SK-N-SH (cell line): ENCODE measurements around the gene CCDC127. TPM values are rescaled to one million over a fixed set of nuclear protein-coding genes. Genes with fewer than 3 reads are reported as not detected.

ENCODE experiments used
- CTCF ChIA-PET: fragments of 300-600, 350-600 bp; formaldehyde crosslinking; extraction: SDS; loops from one replicate; lab custom pipeline; 2021; lab: Yijun Ruan, JAX
- POLR2A ChIA-PET: fragments of 350-600 bp; sonication (Branson Sonifier 250); formaldehyde crosslinking; extraction: SDS; loops from one replicate; lab custom pipeline; 2020; ENCODE audit warnings: antibody characterized with exemption, inconsistent platforms; lab: Yijun Ruan, JAX
- DNase-seq: peaks from one replicate; pipeline ENCODE4 v3.0.0; 2012
- H2AFZ ChIP-seq: fragments of 200-600 bp; sonication (generic); 2 replicates; pipeline ENCODE4 v1.8.1; 2016; ENCODE audit warnings: antibody characterized with exemption, mild to moderate bottlenecking, low read depth
- H3F3A ChIP-seq: fragments of 200-600 bp; sonication (generic); replicated peaks from 2 replicates; pipeline ENCODE3; 2016; ENCODE audit warnings: antibody characterized with exemption, mild to moderate bottlenecking; ENCODE audit not compliant: insufficient read depth
- H3K27ac ChIP-seq, 2 experiments: fragments of 200-500 bp in 1 of 2; fragments of 200-600 bp in 1 of 2; sonication (Bioruptor generic) in 1 of 2; sonication (generic), shearing (Covaris generic) in 1 of 2; 2 replicates each; pipeline versions ENCODE4 v1.5.1 to v1.6.1; 2014 to 2016; ENCODE audit warnings: low read depth in 2 of 2, inconsistent platforms in 1 of 2, low read length in 1 of 2, mild to moderate bottlenecking in 1 of 2, mixed read lengths in 1 of 2
- H3K27me3 ChIP-seq: fragments of 200-600 bp; sonication (generic), shearing (Covaris generic); 2 replicates; pipeline ENCODE4 v1.6.1; 2016; ENCODE audit warnings: mixed run types; ENCODE audit not compliant: insufficient read depth
- H3K36me3 ChIP-seq, 2 experiments: fragments of 200-500 bp in 1 of 2; fragments of 200-600 bp in 1 of 2; sonication (Bioruptor generic) in 1 of 2; sonication (generic) in 1 of 2; replicated peaks in 1 of 2; 2 replicates each; pipeline versions ENCODE3 to v1.5.1; 2014 to 2016; ENCODE audit warnings: low read length in 1 of 2, mild to moderate bottlenecking in 1 of 2; ENCODE audit not compliant: insufficient read depth in 2 of 2, control insufficient read depth in 1 of 2
- H3K4me1 ChIP-seq, 2 experiments: fragments of 200-500 bp in 1 of 2; fragments of 200-600 bp in 1 of 2; sonication (Bioruptor generic) in 1 of 2; sonication (generic), shearing (Covaris generic) in 1 of 2; 2 replicates each; pipeline versions ENCODE4 v1.5.1 to v1.6.1; 2014 to 2016; ENCODE audit warnings: low read depth in 1 of 2, low read length in 1 of 2, mixed run types in 1 of 2; ENCODE audit not compliant: insufficient read depth in 2 of 2, control insufficient read depth in 1 of 2
- H3K4me2 ChIP-seq: fragments of 200-600 bp; sonication (generic), shearing (Covaris generic); 2 replicates; pipeline ENCODE4 v1.6.1; 2017; ENCODE audit warnings: mixed run types
- H3K4me3 ChIP-seq, 2 experiments: fragments of 200-500 bp in 1 of 2; fragments of 200-600 bp in 1 of 2; sonication (Bioruptor generic) in 1 of 2; sonication (generic), shearing (Covaris generic) in 1 of 2; 2 replicates each; pipeline versions ENCODE4 v1.5.1 to v1.8.1; 2014 to 2016; ENCODE audit warnings: low read depth in 2 of 2, inconsistent platforms in 1 of 2, low read length in 1 of 2, mild to moderate bottlenecking in 1 of 2, mixed read lengths in 1 of 2, moderate library complexity in 1 of 2
- H3K79me2 ChIP-seq: fragments of 200-600 bp; sonication (generic); 2 replicates; pipeline ENCODE4 v1.8.1; 2017; ENCODE audit warnings: mild to moderate bottlenecking; ENCODE audit not compliant: insufficient read depth
- H3K9ac ChIP-seq: fragments of 200-600 bp; sonication (generic); 2 replicates; pipeline ENCODE4 v1.6.1; 2017; ENCODE audit warnings: mixed run types
- H3K9me2 ChIP-seq: fragments of 200-600 bp; sonication (generic); 2 replicates; pipeline ENCODE4 v1.6.1; 2017; ENCODE audit warnings: mixed run types
- H3K9me3 ChIP-seq: fragments of 200-600 bp; sonication (generic); 2 replicates; pipeline ENCODE4 v1.6.1; 2017; ENCODE audit warnings: mixed run types, mild to moderate bottlenecking, moderate library complexity
- H4K20me1 ChIP-seq: fragments of 200-600 bp; sonication (generic); 2 replicates; pipeline ENCODE4 v1.6.1; 2017; ENCODE audit warnings: mild to moderate bottlenecking, mixed run types; ENCODE audit not compliant: insufficient read depth
- CTCF ChIP-seq: fragments of 200-600 bp; sonication (generic); IDR thresholded peaks from 2 replicates; pipeline ENCODE4 v1.6.1; 2017; ENCODE audit warnings: antibody characterized with exemption, mild to moderate bottlenecking, moderate library complexity
- FOSL2 ChIP-seq: IDR thresholded peaks from 2 replicates; pipeline ENCODE4 v1.4.0; 2012; ENCODE audit warnings: low read depth, mild to moderate bottlenecking, moderate library complexity, borderline replicate concordance
- FOXJ3 ChIP-seq: sonication (generic); formaldehyde crosslinking; IDR thresholded peaks from 2 replicates; pipeline ENCODE4 v1.5.1; 2020; ENCODE audit warnings: mild to moderate bottlenecking, missing genetic modification reagents
- FOXM1 ChIP-seq: IDR thresholded peaks from 2 replicates; pipeline ENCODE4 v1.4.0; 2012; ENCODE audit warnings: low read depth, mild to moderate bottlenecking
- GATA2 ChIP-seq: sonication (generic); formaldehyde crosslinking; IDR thresholded peaks from 2 replicates; pipeline ENCODE4 v1.5.0; 2020; ENCODE audit warnings: mild to moderate bottlenecking, missing genetic modification reagents
- JUND ChIP-seq: IDR thresholded peaks from 2 replicates; pipeline ENCODE4 v1.4.0; 2012
- MEF2A ChIP-seq: IDR thresholded peaks from 2 replicates; pipeline ENCODE4 v1.4.0; 2012; ENCODE audit warnings: low read depth, borderline replicate concordance
- MXI1 ChIP-seq: IDR thresholded peaks from 2 replicates; pipeline ENCODE4 v1.6.1; 2012; ENCODE audit warnings: mild to moderate bottlenecking, low read depth, low read length, improper control_type of control experiment
- NFIC ChIP-seq: IDR thresholded peaks from 2 replicates; pipeline ENCODE4 v1.4.0; 2012; ENCODE audit warnings: borderline replicate concordance
- RCOR1 ChIP-seq: fragments of 150-350 bp; IDR thresholded peaks from 2 replicates; pipeline ENCODE4 v1.6.1; 2017; ENCODE audit warnings: antibody characterized with exemption, low read length
- RXRA ChIP-seq: IDR thresholded peaks from 2 replicates; pipeline ENCODE4 v1.4.0; 2012; ENCODE audit warnings: low read depth, mild to moderate bottlenecking, borderline replicate concordance
- SIN3A ChIP-seq: IDR thresholded peaks from 2 replicates; pipeline ENCODE4 v1.6.1; 2012; ENCODE audit warnings: low read depth, mild to moderate bottlenecking, low read length, moderate library complexity, borderline replicate concordance
- TAF1 ChIP-seq: IDR thresholded peaks from 2 replicates; pipeline ENCODE4 v1.6.1; 2012; ENCODE audit warnings: low read depth, mild to moderate bottlenecking, low read length, moderate library complexity, borderline replicate concordance
- TCF12 ChIP-seq: IDR thresholded peaks from 2 replicates; pipeline ENCODE4 v1.4.0; 2012
- USF1 ChIP-seq: IDR thresholded peaks from 2 replicates; pipeline ENCODE4 v1.4.0; 2012; ENCODE audit warnings: low read depth, borderline replicate concordance
- ZBTB33 ChIP-seq: IDR thresholded peaks from 2 replicates; pipeline ENCODE4 v1.4.0; 2012; ENCODE audit warnings: low read depth, borderline replicate concordance
- WGBS: methylation state at CpG from one replicate; pipeline ENCODE4 v1.1.6; 2017; ENCODE audit warnings: low lambda C conversion rate; 5-methylcytosine and 5-hydroxymethylcytosine counted together
- polyA plus RNA-seq, 3 experiments: library from polyadenylated mRNA; depleted of rRNA; stranded (reverse); fragments of >200 nt; gene quantifications; 2 replicates each; pipeline ENCODE4 v1.2.3, GENCODE V29; 2012

CCDC127 gene
- polyA plus RNA-seq, 1 of the 3 experiments (the other 2 are of a cell fraction), result 3.9 TPM

- no peak overlapping the region for H3K27ac ChIP-seq
- H2AFZ ChIP-seq, result no peak overlapping the region
- no peak overlapping the region for H3K4me2 ChIP-seq
- no peaks in the 10 kb centered on the region for H3K36me3 ChIP-seq
- ChIA-PET POLR2A (no interaction called here), CTCF (no interaction called here)
- DNase-seq, result no peak
- H3K9ac ChIP-seq, result no peak overlapping the region
- peaks cover 3% of the 10 kb centered on the region for H3F3A ChIP-seq
- no peaks in the 10 kb centered on the region for H3K4me1 ChIP-seq
- H3K9me2 ChIP-seq, result no peaks in the 10 kb centered on the region
- TF ChIP-seq NFIC (no peak), CTCF (no peak), FOXJ3 (no peak), TAF1 (no peak), RCOR1 (no peak), USF1 (no peak), MEF2A (no peak), JUND (no peak), FOSL2 (no peak), FOXM1 (no peak), TCF12 (no peak), SIN3A (no peak), ZBTB33 (no peak), MXI1 (no peak), RXRA (no peak), GATA2 (CRISPR knock-in tag) (no peak)
- H3K27me3 ChIP-seq, result no peaks in the 10 kb centered on the region; the same call in 1 of the 2 replicates
- H3K4me3 ChIP-seq, result no peak overlapping the region
- no peaks in the 10 kb centered on the region for H3K9me3 ChIP-seq
- H3K79me2 ChIP-seq, result no peaks in the 10 kb centered on the region
- WGBS, result 73% methylated on average over 13 of the region's 23 CpGs
- no peaks in the 10 kb centered on the region for H4K20me1 ChIP-seq
Measured at GRCh38 chr5:155651-156410, 62.1 kb downstream of the CCDC127 start.
